GM20431 (cell line): ENCODE data around the gene TLE7.

ENCODE experiments used
- in situ Hi-C: fragments of 300-500 bp; cut with MseI, MboI; formaldehyde crosslinking; loops from one replicate; pipeline ENCODE4 v1.15.0; 2020; ENCODE audit warnings: low sequenced_read_pairs; ENCODE audit not compliant: unreplicated experiment

TLE7 gene

DNA sequence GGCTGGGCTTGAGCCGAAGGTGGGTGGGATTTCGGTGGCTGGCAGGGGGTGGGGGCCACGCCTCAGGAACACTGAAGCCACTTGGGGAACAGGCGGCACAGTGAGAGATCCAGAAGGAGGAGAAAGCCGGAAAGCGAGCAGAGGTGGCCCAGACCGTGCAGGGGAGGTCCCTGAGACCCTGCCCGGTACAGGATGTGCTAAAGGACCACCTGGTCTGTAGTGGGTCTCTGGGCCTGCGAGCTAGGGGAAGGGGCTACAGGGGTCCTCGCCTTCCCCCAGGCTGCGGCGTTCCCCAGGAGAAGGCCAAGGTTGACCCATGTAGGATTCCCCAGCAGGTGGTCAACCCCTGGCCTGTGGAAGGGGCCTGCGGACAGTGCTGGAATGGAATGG lies at the start of gene TLE7:
TSS of gene TLE7 (minus strand) at position 4 of the 390 bp plus-strand sequence. CDS start 8,730 bp downstream, outside the sequence.
- in situ Hi-C loops = no loop called here

DNA sequence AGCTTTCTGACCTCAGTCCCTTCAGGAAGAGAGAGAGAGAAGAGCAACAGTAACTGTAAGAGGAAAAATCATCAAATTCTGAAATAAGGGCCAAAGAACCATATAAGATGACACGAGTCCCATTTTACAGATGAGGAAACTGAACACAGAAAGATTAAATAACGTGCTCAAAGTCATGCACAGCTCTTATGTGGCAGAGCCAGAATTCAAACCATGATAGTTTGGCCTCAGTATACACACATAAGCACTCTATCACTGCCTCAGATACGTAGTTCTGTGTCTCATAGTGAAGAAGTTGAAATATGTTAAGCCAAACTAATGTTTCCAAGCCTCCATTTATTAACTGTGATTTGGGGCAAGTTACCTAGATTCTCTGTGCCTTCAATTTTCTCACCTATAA lies 49.2 kb upstream of the TLE7 start:
- in situ Hi-C loops = no loop called here

DNA sequence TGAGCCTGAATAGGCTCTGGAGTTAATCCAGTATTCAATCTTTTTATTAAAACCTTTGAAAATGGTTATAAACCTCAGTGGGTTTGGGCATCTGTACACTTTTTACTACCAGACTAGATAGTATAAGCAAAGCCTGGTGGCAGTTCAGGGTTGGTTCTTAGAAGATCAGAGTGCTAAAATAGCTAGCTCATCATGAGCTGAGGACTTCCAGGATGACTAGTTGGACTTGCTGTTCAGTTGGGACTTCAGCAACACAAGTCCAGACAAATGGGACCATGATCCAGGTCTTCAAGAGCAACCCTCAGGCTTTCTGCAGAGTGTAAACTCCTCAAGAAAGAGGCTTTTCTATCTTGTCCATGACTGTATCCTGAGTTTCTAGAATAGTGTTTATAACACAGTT lies 48.5 kb upstream of the TLE7 start:
- in situ Hi-C loops = no loop called here

DNA sequence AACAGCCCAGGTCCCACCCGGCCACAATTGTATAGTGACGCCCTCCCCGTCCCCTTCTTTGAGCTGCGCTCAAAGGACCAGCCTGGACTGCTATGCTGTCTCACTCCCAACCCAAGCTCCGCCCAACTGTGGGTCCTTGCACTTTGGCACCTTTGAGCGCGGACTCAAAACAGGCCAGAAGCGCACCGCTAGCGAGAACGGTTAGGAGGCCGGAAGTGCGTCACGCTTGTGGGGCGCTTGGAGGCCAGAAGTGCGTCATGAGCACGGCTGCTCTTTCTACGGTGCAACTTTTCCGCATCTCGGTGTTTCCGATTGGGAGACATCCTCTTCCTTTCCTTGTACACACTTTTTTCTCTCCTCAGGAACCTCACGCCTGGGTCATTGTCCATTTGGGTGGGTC lies 47.3 kb upstream of the TLE7 start, which contains the start of gene ZNF19:
TSS of gene ZNF19 (minus strand) at position 203 of the 400 bp plus-strand sequence. CDS start 7,210 bp downstream, outside the sequence.
- in situ Hi-C loops = no loop called here

DNA sequence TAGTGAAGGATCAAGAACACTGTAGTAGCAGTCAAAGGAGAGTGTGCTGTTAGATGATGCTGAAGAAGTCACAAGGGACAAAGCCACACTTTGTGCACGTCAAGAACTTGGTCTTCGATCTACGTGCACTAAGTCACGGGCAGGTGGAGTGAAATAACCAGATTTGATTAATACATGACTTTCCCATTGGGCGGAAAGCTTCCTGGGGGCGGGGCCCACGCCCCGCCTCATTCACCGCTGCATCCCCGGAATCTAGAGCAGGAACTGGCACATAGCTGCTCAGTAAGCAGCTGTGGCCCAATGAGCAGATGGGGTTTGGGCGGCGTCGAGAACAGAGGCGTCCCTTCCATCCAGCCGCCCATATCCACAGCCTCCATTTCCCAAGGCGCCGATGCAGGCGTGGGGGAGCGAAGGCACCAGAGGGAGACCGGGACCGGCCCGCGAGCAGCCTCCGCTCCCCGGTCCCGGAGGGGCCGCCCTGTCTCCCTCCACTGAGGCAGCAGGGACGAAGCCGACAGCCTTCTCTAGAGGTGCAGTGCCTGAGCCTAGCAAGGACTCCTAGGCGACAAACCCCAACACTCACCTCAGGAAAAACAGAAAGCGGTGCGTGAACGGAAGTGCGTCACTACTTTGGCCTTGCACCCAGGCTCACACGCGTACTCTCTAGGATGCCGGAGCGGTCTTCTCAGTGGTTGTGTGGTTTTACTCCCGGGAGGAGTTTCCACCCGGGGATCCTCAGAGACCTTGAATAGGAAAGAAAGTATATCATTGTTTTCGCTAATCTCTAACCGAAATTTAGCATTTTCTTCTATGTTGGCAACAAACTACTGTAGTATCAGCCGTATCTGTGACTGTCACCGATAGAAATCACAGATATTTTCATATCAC lies 42.4 kb upstream of the TLE7 start:
- in situ Hi-C loops = no loop called here

DNA sequence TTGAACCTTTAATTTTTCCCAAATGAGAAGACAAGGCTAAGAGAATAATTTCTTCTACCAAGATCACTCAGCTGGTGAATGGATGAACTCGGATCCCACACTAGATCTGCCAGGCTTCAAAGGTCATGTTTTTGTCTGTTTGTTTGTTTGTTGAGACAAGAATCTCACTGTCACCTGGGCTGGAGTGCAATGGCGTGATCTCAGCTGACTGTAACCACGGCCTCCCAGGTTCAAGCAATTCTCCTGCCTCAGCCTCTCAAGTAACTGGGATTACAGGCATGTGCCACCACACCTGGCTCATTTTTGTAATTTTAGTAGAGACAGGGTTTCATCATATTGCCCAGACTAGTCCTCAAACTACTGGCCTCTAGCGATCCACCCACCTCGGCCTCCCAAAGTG lies 40.7 kb upstream of the TLE7 start:
- in situ Hi-C loops = no loop called here

DNA sequence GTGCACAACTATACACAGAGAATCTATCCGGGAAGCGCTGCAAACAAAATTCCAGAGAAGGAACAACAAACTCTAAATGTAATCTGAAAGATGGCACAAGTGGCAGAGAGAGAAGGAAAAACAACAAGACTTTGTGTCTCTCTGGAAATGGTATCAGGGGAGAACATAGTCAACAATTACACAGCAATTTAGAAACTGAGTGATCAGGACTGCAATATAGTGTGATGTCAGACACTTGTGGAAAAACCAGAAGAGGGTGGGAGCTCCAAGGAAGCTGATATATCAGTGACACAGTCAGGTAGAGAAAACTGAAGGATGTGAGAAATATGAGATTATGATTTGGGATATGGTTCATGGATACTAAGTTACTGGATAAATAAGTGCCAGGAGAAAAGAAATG lies 39.1 kb upstream of the TLE7 start:
- in situ Hi-C loops = no loop called here

DNA sequence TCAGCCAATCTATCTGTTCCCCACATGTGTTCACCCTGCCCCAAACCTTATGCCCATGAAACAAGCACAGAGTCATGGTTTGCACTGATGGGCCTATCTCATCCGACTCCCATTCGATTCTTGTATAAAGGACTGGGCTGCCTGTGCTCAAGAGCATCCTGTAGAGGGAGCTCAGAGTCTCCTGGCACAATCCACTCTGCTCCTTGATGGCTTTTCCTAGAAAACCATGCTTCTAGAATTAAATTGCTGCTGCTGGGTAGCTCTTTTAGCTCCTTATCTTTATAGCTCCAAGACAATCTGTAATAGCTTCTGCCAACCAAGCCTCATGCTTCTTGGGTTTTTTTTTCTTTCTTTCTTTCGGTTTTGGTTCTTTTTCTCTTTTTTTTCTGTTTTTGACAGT lies 37.6 kb upstream of the TLE7 start:
- in situ Hi-C loops = no loop called here

DNA sequence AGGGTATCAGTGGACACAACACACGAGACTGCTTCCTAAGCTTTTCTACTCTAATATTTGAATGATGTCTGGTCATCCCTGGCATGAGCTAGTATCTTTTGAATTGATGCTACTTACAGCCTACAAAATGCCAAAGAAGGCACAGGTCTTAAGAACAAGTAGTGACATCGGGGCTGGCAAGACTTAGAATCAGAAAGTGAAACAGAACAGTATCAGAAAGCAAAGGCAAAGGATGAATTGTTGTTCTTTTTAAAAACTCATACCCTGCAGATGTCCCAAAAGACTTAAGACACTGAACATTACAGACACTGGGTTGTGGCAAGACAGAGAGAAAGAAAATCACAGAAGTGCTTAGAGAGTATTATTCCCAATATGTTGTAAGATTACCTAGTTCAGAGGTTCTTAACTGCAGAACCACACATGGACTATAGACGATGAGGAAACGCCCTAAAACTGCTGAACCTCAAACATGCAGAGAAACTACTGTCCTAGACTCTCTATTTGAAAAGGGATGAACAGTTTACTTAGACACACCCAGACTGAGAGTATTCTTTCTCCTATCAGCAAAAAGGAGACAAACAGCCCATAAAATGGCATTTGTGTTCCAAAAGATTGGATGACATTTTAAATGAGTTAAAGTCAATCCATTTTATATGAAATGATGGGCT lies 34.7 kb upstream of the TLE7 start:
- in situ Hi-C loops = no loop called here

DNA sequence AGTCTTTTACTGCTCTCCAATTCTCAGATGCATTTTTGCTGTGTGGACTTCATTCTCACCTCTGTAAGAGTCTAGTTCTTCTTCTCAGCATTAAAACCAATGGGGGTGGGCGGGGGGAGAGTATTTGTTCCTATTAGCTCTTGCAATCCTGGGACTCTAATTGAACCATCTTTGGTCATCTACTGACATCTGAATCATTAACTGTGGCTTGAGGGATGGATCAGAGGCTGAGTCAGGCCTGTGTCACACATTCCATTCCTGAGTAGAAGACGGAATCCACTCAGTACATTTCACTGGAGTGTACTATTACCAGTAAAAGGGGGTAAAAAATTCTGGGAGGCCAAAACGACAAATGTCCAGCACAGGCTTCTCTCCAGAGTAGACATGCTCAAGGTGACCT lies 33.0 kb upstream of the TLE7 start:
- in situ Hi-C loops = no loop called here

DNA sequence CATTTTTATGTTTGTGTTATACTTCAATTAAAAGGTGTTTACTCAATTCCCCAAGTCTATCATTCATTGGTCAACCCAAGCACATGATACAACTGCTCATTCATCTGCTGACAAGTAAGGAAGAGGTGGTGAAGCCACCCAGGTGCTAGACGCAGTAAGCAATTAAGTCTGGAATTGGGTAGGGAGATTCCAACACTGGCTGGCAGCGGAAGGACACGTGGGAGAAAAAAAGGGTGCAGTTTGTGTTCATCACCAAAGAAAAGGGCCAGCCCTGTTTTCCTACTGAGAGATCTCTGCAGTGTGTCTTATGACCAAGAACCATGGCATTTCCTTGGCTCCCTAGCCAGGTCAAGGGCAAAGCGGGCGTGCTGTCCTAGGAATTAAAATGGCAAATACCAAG lies 32.0 kb upstream of the TLE7 start:
- in situ Hi-C loops = no loop called here

DNA sequence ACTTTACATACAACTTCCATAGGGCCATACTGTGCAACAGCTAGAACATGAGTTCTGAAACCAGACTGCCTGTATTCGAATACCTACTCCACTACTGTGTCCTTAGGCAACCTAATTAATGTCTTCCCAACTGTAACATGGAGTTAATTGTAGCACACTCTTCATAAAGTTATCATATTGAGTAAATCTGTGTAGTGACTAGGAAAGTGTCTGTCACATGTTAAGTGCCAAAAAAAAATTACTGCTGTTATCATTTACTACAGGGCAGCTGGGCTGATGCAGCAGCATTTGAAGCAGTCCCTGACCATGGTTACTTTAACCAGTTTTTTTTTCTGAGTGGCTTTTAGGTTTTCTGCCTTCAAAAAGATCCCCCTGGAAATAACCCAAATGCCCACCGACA lies 31.1 kb upstream of the TLE7 start:
- in situ Hi-C loops = no loop called here

DNA sequence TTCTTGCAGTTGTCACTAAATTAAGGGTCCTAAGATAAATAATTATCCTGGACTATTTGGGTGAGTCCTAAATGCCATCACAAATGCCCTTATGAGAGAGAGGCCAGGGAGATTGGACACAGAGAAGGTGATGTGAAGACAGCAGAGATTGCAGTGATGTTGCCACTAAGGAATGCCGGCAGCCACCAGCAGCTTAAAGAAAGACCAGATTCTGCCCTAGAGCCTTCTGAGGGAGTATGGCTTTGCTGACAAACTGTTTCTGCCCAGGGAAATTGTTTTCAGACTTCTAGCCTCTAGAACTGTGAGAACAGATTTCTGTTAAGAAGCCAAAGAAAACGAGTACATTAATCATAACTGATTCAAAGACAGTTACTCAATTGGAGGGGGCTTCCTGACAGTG lies 30.2 kb upstream of the TLE7 start:
- in situ Hi-C loops = no loop called here

DNA sequence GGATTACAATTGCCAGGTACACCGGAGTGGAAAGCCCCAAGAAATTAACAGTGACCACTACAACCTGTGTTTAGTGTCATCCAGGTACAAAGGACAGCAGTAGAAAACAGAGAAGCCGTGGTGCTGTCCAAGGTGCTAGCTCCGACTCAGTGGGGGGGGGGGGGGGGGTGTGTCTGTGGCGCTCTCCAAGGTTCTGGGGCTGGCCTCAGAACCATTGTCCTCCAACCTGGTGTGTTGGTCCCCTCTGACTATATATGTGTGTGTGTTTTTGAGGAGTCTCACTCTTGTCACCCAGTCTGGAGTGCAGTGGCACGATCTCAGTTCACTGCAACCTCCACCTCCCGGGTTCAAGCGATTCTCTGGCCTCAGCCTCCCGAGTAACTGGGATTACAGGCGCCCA lies 26.0 kb upstream of the TLE7 start:
- in situ Hi-C loops = no loop called here

DNA sequence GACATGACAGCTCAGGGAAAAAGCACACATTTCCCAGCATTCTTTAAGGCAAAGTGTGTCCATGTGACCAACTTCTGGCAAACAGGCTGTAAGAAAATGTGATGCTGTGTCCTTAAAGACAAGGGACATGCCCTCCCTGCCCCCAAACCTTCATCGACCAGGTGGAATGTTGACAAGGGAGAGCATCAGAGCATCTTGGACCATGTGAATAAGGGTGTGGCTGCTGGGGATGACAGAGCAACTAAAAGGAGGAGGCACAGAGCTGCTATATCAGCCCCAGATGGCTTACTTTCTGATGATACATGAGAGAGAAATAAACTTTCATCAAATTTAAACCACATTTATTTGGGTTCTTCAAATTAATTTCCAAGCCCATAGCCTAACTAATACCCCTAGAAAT lies 22.4 kb upstream of the TLE7 start:
- in situ Hi-C loops = no loop called here

DNA sequence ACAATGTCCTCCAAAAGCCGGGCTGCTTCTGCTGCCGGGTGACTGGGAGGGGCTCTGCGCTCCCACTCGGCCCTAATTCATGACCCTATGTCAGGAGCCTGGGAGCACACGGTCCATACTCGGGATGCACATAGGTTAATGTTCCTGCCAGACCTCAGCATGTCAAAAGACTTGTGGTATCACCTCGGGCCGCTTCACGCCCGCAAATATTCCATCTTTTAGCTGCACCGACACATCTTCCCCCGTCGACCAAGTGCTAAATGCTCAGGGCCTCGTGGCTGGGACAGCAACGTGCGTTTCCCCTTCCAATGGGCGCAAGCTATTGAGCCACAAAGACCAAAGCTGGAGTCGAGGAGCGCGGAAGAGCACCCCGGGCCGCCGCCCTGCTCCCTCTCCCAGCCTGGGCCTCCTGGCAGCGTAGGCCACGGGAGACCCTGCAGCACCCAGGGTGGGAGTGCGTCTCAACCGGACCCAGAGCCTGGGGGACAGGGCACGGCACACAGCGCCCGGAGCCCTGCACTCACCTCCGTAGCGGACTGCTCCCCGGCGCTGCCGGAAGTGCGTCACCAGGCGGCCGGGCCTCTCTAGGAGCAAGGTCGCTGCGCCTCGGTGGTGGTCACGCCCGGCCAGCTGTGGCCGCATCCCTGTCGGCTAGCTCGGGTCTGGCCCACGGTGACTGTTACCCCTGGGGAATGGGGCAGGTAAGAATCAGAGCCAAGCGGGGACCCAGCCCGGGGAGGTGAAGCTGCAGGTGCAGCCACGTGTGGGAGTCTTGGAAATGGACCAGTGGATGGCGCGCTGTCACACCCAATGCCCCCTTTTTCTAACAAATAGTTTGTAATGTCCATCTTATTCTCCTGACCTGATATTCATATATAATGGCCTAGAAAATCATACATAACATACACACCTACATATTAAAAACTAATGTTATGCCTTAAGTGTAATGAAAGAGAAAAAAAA lies 20.1 kb upstream of the TLE7 start, which contains the start of gene ZNF23:
TSS of gene ZNF23 (minus strand) at position 562 of the 963 bp plus-strand sequence. CDS start 5,451 bp downstream, outside the sequence.
- in situ Hi-C loops = no loop called here

DNA sequence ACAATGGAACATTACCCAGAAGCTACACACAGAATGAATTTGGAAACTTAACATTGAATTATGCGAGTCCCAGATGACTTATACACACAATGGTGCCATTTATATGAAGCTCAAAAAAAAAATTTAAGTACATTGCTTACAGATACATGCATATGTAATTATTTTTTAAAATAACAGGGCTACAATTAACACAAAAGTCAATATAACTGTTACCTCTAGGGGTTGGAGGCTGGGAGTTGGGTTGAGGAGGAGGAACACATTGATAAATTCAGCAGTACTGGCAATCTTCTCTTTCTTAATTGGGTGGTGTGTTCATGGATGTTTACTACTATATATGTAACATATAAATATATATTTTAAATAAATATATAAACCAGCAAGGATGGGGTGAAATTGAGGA lies 19.1 kb upstream of the TLE7 start:
- in situ Hi-C loops = no loop called here

DNA sequence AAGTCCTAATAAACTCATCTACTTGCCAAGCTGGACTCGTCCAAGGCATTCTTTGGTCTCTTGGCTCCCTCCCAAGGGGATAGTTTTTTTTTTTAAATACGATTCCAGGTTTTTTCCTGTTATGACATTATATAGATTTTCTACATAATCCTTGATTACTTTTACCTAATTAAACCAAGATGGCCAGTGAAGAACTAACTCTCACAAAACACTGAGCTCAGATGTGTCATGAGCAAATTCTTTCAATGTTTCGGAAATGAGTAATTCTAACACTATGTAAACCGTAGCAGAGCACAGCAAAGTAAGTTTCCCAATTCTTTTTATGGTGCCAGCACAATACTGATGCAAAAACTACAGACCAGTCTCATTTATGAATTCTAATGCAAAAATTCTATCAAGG lies 18.4 kb upstream of the TLE7 start:
- in situ Hi-C loops = no loop called here

DNA sequence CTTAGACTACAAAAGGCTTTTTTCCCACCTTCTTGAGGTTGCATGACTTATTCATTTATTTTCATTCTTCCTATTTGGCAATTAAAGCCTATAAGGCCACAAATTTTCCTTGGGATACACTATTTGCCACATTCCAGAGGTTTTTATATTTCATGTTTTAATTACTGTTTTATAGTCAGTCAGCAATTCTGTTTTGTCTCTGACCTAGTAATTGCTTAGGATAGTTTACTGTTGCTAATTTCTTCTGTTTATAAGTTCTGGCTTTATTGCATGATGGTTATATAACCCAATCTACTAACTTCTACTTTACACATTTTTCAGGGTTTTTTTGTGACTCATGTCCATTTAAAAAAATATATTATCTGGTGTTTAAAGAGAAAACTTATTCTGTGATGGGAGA lies 17.7 kb upstream of the TLE7 start:
- in situ Hi-C loops = no loop called here

DNA sequence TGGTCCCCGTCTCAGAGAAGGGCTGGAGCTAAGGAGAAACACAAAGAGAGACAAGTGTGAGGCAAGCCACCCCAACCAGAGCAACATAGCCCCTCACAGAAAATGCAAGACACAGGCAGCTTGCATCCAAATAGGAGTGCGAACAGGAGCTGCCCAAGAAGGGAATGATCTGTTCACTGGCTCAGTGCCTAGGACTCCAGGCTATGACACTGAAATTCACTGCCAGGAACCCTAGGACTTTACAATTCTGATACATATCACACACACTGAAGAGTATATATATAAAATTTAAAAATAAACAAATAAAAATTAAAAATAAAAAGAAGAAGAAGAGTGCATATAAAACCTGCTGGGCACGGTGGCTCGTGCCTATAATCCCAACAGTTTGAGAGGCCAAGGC lies 14.9 kb upstream of the TLE7 start:
- in situ Hi-C loops = no loop called here
